ENCODE measurements around the gene CFAP97. TPM values are rescaled to one million over a fixed set of nuclear protein-coding genes. Genes with fewer than 3 reads are reported as not detected.

Gene CFAP97
- total RNA-seq, 5 donors from 2014 or later (not counting 1 experiment from before 2014, with no cell fraction given) = 29.8 to 35.3 (median 31.8) TPM

DNA sequence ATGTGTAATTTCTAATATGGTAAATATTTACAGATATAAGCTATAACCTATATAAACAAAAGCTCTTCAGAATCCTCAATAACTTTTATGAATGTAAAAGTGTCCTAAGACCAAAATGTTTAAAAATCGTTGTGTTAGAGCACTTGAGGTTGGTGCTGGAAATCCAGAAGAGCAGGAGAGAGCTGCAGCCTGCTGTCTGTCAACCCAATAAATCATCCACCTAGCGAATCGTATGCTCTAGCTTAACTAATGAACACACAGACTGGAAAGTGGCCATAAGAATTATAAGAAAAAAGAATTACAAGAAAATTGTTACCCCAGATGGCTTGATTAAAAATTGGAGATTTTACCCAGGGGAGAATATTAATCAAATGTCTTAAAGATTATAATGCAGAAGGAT lies 17.0 kb downstream of the CFAP97 start:
- WGBS (ENCODE audit: insufficient coverage) = no CpG with 5 or more reads among the region's 3 CpGs
- no peaks in the 10 kb centered on the region for H3K27me3 ChIP-seq (replicated peaks in 1 of 2; ENCODE audit: control insufficient read depth in 2 of 2, extremely low read depth in 1 of 2, insufficient read depth in 2 of 2, low read length in 1 of 2)
- POLR2A ChIA-PET = interaction anchor here (0.6 to 0.7 kb wide), 3 partner anchors 24 to 412 kb away, joined by 3 to 5 read pairs (median 3); no protein-coding TSS in a partner anchor
- H3K4me3 ChIP-seq (ENCODE audit: control insufficient read depth in 1 of 2, extremely low read depth in 1 of 2, low read length in 1 of 2) = no peak overlapping the region
- Mint-ChIP-seq H3K4me3 (no peak overlapping the region), H3K4me1 (peaks cover 38 to 51% (median 48%) of the 10 kb centered on the region in 3 donors), H3K9me3 (no peaks in the 10 kb centered on the region), H3K36me3 (peaks cover 36% of the 10 kb centered on the region), H3K27ac (peak overlapping the region in 1 of 2 donors; percentile 45), H3K27me3 (no peaks in the 10 kb centered on the region)
- peaks cover 4 to 27% of the 10 kb centered on the region in 2 donors for H3K36me3 ChIP-seq (ENCODE audit: control insufficient read depth in 2 of 2, extremely low read depth in 1 of 2, insufficient read depth in 1 of 2, low read length in 1 of 2)
- H3K27ac ChIP-seq (ENCODE audit: low read length) = no peak overlapping the region
- peaks cover 0 to 7% of the 10 kb centered on the region in 2 experiments for H3K4me1 ChIP-seq (ENCODE audit: control insufficient read depth in 1 of 2, extremely low read depth in 1 of 2, insufficient read depth in 2 of 2, low read length in 2 of 2)
- no peaks in the 10 kb centered on the region for H3K9me3 ChIP-seq
- CTCF ChIA-PET = interaction anchor here (0.9 to 1.8 kb wide), 4 partner anchors 12 to 147 kb away, joined by 3 to 5 read pairs (median 4); no protein-coding TSS in a partner anchor
- ATAC-seq (replicated peaks in 1 of 4) (no peak), DNase-seq (no peak)

DNA sequence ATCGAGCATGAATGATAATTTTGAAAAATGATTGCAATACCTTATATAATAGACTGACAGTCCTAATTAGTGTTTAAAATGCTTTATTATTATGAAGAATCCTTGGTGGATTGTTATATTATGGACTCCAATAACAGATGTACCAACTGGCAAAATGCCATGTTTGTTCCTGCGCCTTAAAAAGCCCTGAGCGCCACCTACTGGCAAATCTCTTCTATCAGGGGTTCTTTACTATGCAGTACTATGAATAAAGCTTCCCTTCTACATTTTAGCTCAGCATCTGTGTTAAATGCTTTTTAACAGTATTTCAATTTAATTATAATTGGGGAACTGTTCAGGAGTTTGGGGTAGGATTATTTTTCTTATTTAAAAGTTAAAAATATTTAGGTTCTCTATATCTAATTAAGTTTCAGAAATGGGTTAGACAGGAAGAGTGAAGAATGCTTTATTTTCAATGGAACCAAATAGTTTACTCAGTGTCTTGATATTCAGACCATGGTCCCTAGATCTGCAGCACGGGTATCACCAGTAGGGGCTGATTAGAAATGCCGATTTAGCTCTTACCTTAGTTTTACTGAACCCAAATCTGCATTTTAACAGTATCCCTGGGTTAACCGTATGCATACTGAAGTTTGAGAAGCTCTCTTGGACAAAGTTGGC lies 20.0 kb downstream of the CFAP97 start:
- ATAC-seq (replicated peaks in 1 of 4) (peak; percentile 54 to 78 (median 66)), DNase-seq (peak; percentile 39 to 93 (median 69))
- Mint-ChIP-seq H3K4me3 (no peak overlapping the region), H3K27me3 (no peaks in the 10 kb centered on the region), H3K36me3 (peaks cover 24% of the 10 kb centered on the region), H3K27ac (no peak overlapping the region), H3K9me3 (no peaks in the 10 kb centered on the region), H3K4me1 (peaks cover 38 to 48% (median 40%) of the 10 kb centered on the region in 3 donors)
- ChIA-PET CTCF (interaction anchor here (0.5 to 3.4 kb wide), 27 partner anchors 9 to 1589 kb away, joined by 3 to 23 read pairs (median 4); partner anchors contain the start of genes SNX25 (in 1 of the 2) and UFSP2 (in 1 of the 2)), POLR2A (interaction anchor here in 1 of 2 donors (1.0 to 1.2 kb wide), 2 partner anchors 12 to 69 kb away, joined by 3 to 4 read pairs; no protein-coding TSS in a partner anchor)
- 29% methylated on average over 2 of the region's 6 CpGs for WGBS (ENCODE audit: insufficient coverage)
- H3K4me3 ChIP-seq (ENCODE audit: control insufficient read depth in 1 of 2, extremely low read depth in 1 of 2, low read length in 1 of 2) = no peak overlapping the region
- H3K27ac ChIP-seq (ENCODE audit: low read length) = no peak overlapping the region
- no peaks in the 10 kb centered on the region for H3K27me3 ChIP-seq (replicated peaks in 1 of 2; ENCODE audit: control insufficient read depth in 2 of 2, extremely low read depth in 1 of 2, insufficient read depth in 2 of 2, low read length in 1 of 2)
- peaks cover 0 to 5% of the 10 kb centered on the region in 2 experiments for H3K4me1 ChIP-seq (ENCODE audit: control insufficient read depth in 1 of 2, extremely low read depth in 1 of 2, insufficient read depth in 2 of 2, low read length in 2 of 2)
- no peaks in the 10 kb centered on the region for H3K9me3 ChIP-seq
- H3K36me3 ChIP-seq (ENCODE audit: control insufficient read depth in 2 of 2, extremely low read depth in 1 of 2, insufficient read depth in 1 of 2, low read length in 1 of 2) = peaks cover 4 to 8% of the 10 kb centered on the region in 2 donors

DNA sequence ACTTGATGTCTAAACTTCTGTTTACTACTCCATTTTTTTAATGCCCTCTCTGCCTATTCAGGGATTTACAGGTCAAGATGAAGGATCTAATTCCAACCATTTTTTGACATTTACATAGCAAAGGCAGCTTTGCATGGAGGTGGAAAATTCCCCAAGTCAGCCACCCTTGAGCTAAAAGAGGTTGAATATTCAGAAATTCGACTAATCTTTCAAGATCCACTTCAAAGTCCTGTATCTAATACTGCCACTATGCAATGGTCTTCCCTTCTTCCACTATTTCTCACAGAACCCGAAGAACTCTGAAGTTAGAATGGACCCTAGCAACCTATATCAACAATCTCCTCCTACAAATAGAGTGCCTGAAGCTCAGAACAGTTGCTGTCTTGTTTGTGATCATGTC lies 21.6 kb downstream of the CFAP97 start:
- Histone ChIP-seq H3K36me3 (ENCODE audit: control insufficient read depth in 2 of 2, extremely low read depth in 1 of 2, insufficient read depth in 1 of 2, low read length in 1 of 2) (peaks cover 0 to 2% of the 10 kb centered on the region in 2 donors), H3K27ac (ENCODE audit: low read length) (no peak overlapping the region), H3K9me3 (no peaks in the 10 kb centered on the region), H3K27me3 (replicated peaks in 1 of 2; ENCODE audit: control insufficient read depth in 2 of 2, extremely low read depth in 1 of 2, insufficient read depth in 2 of 2, low read length in 1 of 2) (no peaks in the 10 kb centered on the region), H3K4me1 (ENCODE audit: control insufficient read depth in 1 of 2, extremely low read depth in 1 of 2, insufficient read depth in 2 of 2, low read length in 2 of 2) (peaks cover 0 to 5% of the 10 kb centered on the region in 2 experiments), H3K4me3 (ENCODE audit: control insufficient read depth in 1 of 2, extremely low read depth in 1 of 2, low read length in 1 of 2) (no peak overlapping the region)
- Mint-ChIP-seq H3K36me3 (peaks cover 17% of the 10 kb centered on the region), H3K27me3 (no peaks in the 10 kb centered on the region), H3K4me1 (peaks cover 34 to 45% (median 36%) of the 10 kb centered on the region in 3 donors), H3K9me3 (no peaks in the 10 kb centered on the region), H3K27ac (no peak overlapping the region), H3K4me3 (no peak overlapping the region)
- DNase-seq (no peak), ATAC-seq (replicated peaks in 1 of 4) (no peak)
- POLR2A ChIA-PET = no interaction called here
- WGBS (ENCODE audit: insufficient coverage) = 100% methylated on average over 1 of the region's 2 CpGs
- CTCF ChIA-PET = interaction anchor here (0.6 to 3.4 kb wide), 5 partner anchors 142 to 1019 kb away, joined by 3 to 23 read pairs (median 4); no protein-coding TSS in a partner anchor

DNA sequence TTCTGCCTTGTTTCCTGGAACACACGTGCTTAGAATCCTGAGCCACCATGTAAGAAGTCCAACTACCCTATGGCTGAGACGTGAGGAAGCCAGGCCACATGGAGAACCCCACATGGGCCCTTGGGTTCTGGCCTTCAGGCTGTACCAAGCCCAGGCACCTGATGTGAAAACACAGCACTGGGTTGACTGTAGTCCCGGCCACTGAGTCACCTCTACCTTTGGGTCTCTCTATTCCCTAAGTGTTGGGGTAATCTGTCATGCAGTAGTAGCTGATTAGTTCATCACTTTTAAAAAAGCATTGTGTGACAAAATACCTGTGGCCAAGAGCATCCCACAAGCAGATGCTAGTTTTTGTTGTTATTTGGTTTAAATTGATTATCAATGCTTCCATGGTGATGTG lies 24.3 kb downstream of the CFAP97 start:
- Histone ChIP-seq H3K9me3 (no peaks in the 10 kb centered on the region), H3K4me1 (ENCODE audit: control insufficient read depth in 1 of 2, extremely low read depth in 1 of 2, insufficient read depth in 2 of 2, low read length in 2 of 2) (peaks cover 0 to 3% of the 10 kb centered on the region in 2 experiments), H3K4me3 (ENCODE audit: control insufficient read depth in 1 of 2, extremely low read depth in 1 of 2, low read length in 1 of 2) (no peak overlapping the region), H3K27me3 (replicated peaks in 1 of 2; ENCODE audit: control insufficient read depth in 2 of 2, extremely low read depth in 1 of 2, insufficient read depth in 2 of 2, low read length in 1 of 2) (no peaks in the 10 kb centered on the region), H3K36me3 (ENCODE audit: control insufficient read depth in 2 of 2, extremely low read depth in 1 of 2, insufficient read depth in 1 of 2, low read length in 1 of 2) (peaks cover 0 to 10% of the 10 kb centered on the region in 2 donors), H3K27ac (ENCODE audit: low read length) (no peak overlapping the region)
- H3K9me3 Mint-ChIP-seq = no peaks in the 10 kb centered on the region
- peaks cover 22% of the 10 kb centered on the region for H3K36me3 Mint-ChIP-seq
- peaks cover 17 to 34% (median 19%) of the 10 kb centered on the region in 3 donors for H3K4me1 Mint-ChIP-seq
- no peak for DNase-seq
- no peak overlapping the region for H3K27ac Mint-ChIP-seq
- WGBS (ENCODE audit: insufficient coverage) = 85% methylated on average over 2 of the region's 3 CpGs
- POLR2A ChIA-PET = no interaction called here
- H3K27me3 Mint-ChIP-seq = no peaks in the 10 kb centered on the region
- ATAC-seq (replicated peaks in 1 of 4) = no peak
- H3K4me3 Mint-ChIP-seq = no peak overlapping the region
- CTCF ChIA-PET = interaction anchor here in 1 of 2 donors (0.6 kb wide), 1 partner anchor 121 kb away, joined by 3 read pairs; no protein-coding TSS in a partner anchor

DNA sequence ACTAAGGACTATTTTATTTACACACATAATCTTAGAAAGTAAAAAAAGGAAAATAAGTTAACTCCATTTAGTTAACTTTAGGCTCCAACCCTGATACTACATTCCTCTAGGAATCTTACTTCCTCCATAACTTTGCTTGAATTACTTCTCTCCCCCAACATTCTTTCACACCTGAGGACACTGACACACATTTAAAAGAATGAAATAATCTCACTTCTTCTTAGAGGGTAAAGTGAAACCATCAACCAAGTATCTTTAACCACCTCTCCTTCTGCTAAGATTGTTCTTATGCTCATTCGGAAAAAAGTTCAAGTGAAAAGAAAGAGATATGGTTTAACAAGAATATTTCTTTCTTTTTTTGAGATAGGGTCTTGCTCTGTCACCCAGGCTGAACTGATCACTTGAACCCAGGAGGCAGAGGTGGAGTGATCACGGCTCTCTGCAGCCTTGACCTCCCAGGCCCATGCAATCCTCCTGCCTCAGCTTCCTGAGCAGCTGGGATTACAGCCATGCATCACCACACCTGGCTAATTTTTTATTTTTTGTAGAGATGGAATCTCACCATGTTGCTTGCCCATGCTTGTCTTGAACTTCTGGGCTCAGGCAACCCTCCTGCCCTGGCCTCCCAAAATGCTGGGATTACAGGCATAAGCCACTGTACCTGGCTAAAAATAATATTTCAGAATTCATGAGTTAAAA lies 32.3 kb downstream of the CFAP97 start:
- Histone ChIP-seq H3K27me3 (replicated peaks in 1 of 2; ENCODE audit: control insufficient read depth in 2 of 2, extremely low read depth in 1 of 2, insufficient read depth in 2 of 2, low read length in 1 of 2) (peaks cover 0 to 2% of the 10 kb centered on the region in 2 experiments), H3K36me3 (ENCODE audit: control insufficient read depth in 2 of 2, extremely low read depth in 1 of 2, insufficient read depth in 1 of 2, low read length in 1 of 2) (peaks cover 17 to 37% of the 10 kb centered on the region in 2 donors), H3K9me3 (no peaks in the 10 kb centered on the region), H3K27ac (ENCODE audit: low read length) (no peak overlapping the region), H3K4me3 (ENCODE audit: control insufficient read depth in 1 of 2, extremely low read depth in 1 of 2, low read length in 1 of 2) (no peak overlapping the region), H3K4me1 (ENCODE audit: control insufficient read depth in 1 of 2, extremely low read depth in 1 of 2, insufficient read depth in 2 of 2, low read length in 2 of 2) (peaks cover under 1 to 4% of the 10 kb centered on the region in 2 experiments)
- ATAC-seq (replicated peaks in 1 of 4) (no peak), DNase-seq (no peak)
- Mint-ChIP-seq H3K9me3 (no peaks in the 10 kb centered on the region), H3K36me3 (peaks cover 60% of the 10 kb centered on the region), H3K27ac (no peak overlapping the region), H3K4me1 (peaks cover 7 to 15% (median 11%) of the 10 kb centered on the region in 3 donors), H3K27me3 (peaks cover 0 to 4% of the 10 kb centered on the region in 2 donors), H3K4me3 (no peak overlapping the region)
- WGBS (ENCODE audit: insufficient coverage) = 100% methylated on average over 1 of the region's 2 CpGs
- ChIA-PET POLR2A (interaction anchor here in 1 of 2 donors (0.7 kb wide), 2 partner anchors 209 to 664 kb away, joined by 9 to 10 read pairs; no protein-coding TSS in a partner anchor), CTCF (interaction anchor here in 1 of 2 donors (0.5 to 0.8 kb wide), 2 partner anchors 12 to 427 kb away, joined by 3 to 6 read pairs; no protein-coding TSS in a partner anchor)

DNA sequence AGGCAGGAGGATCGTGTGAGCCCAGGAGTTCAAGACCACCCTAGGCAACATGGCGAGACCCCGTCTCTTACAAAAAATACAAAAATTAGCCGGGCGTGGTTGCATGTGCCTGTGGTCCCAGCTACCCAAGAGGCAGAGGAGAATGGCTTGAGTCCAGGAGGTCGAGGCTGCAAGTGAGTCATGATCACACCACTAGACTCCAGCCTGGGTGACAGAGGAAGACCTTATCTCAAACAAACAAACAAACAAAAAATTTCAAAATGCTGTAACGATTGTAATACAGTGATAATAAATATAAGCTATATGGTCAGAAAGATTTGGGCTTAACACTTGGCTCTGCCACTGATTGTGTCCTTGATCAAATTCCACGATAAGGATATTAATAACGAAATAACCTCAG lies 36.6 kb downstream of the CFAP97 start:
- ChIA-PET CTCF (interaction anchor here in 1 of 2 donors (1.0 kb wide), 1 partner anchor 17 kb away, joined by 6 read pairs; no protein-coding TSS in a partner anchor), POLR2A (interaction anchor here in 1 of 2 donors (0.6 to 1.2 kb wide), 2 partner anchors 108 to 693 kb away, joined by 3 read pairs; partner anchors contain the start of gene IRF2)
- H3K27me3 ChIP-seq (replicated peaks in 1 of 2; ENCODE audit: control insufficient read depth in 2 of 2, extremely low read depth in 1 of 2, insufficient read depth in 2 of 2, low read length in 1 of 2) = peaks cover 0 to 2% of the 10 kb centered on the region in 2 experiments
- Mint-ChIP-seq H3K4me1 (peaks cover 21 to 28% (median 24%) of the 10 kb centered on the region in 3 donors), H3K9me3 (no peaks in the 10 kb centered on the region), H3K27me3 (peaks cover 1 to 4% of the 10 kb centered on the region in 2 donors), H3K36me3 (peaks cover 47% of the 10 kb centered on the region), H3K4me3 (no peak overlapping the region), H3K27ac (no peak overlapping the region)
- no peak for ATAC-seq (replicated peaks in 1 of 4)
- WGBS (ENCODE audit: insufficient coverage) = 100% methylated on average over 3 of the region's 9 CpGs
- no peak overlapping the region for H3K27ac ChIP-seq (ENCODE audit: low read length)
- no peak for DNase-seq
- no peak overlapping the region for H3K4me3 ChIP-seq (ENCODE audit: control insufficient read depth in 1 of 2, extremely low read depth in 1 of 2, low read length in 1 of 2)
- peaks cover 12 to 14% of the 10 kb centered on the region in 2 experiments for H3K4me1 ChIP-seq (ENCODE audit: control insufficient read depth in 1 of 2, extremely low read depth in 1 of 2, insufficient read depth in 2 of 2, low read length in 2 of 2)
- H3K36me3 ChIP-seq (ENCODE audit: control insufficient read depth in 2 of 2, extremely low read depth in 1 of 2, insufficient read depth in 1 of 2, low read length in 1 of 2) = peaks cover 18 to 38% of the 10 kb centered on the region in 2 donors
- H3K9me3 ChIP-seq = no peaks in the 10 kb centered on the region
